IPS-18a (cell line): ENCODE results near the gene ANTXR2.
"Not testable (repeated sequence)": the region's sequence is repeated elsewhere in the genome, so short reads cannot be mapped to it uniquely, and the experiment has no call there.

ENCODE experiments used
- H3K27ac ChIP-seq: one replicate; pipeline ENCODE4 v1.5.1; 2013; ENCODE audit warnings: low read length
- H3K27me3 ChIP-seq: one replicate; pipeline ENCODE4 v1.6.1; 2013; ENCODE audit warnings: mild to moderate bottlenecking, low read length; ENCODE audit not compliant: control insufficient read depth, insufficient read depth
- H3K36me3 ChIP-seq: one replicate; pipeline ENCODE4 v1.6.1; 2013; ENCODE audit warnings: low read depth, low read length; ENCODE audit not compliant: control insufficient read depth
- H3K4me1 ChIP-seq: one replicate; pipeline ENCODE4 v1.6.1; 2013; ENCODE audit warnings: low read depth, low read length; ENCODE audit not compliant: control insufficient read depth
- H3K4me3 ChIP-seq: one replicate; pipeline ENCODE4 v1.5.1; 2013; ENCODE audit warnings: low read length
- H3K9ac ChIP-seq: one replicate; pipeline ENCODE4 v1.6.1; 2013; ENCODE audit warnings: mild to moderate bottlenecking, low read length, moderate library complexity
- H3K9me3 ChIP-seq: one replicate; pipeline ENCODE4 v1.6.1; 2013; ENCODE audit warnings: low read depth, low read length; ENCODE audit not compliant: control insufficient read depth

The ANTXR2 gene

GRCh38 chr4:79904331-79904730, 168.7 kb downstream of the ANTXR2 start:
- Histone ChIP-seq H3K9me3 (no peaks in the 10 kb centered on the region), H3K27me3 (no peaks in the 10 kb centered on the region), H3K4me1 (no peaks in the 10 kb centered on the region), H3K4me3 (no peak overlapping the region), H3K27ac (no peak overlapping the region), H3K9ac (no peak overlapping the region), H3K36me3 (no peaks in the 10 kb centered on the region)

DNA sequence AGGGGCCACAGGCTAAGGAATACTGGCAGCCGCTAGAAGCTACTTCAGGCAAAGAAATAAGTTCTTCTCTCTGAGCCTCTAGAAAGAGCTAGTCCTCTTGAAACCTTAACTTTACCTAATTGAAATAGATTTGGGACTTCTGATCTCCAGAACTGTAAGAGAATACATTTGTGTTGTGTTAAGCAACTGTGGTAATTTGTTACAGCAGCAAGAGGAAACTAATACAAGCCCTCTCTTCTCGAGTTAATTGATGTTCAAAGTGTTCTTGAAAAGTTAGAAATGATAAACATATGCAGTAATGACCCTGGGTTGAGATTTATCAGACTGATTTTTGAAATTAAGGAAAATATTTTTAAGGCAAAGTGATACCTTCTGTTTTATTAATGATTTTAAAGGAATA, 172.8 kb downstream of the ANTXR2 start:
- H3K9ac ChIP-seq = no peak overlapping the region
- no peaks in the 10 kb centered on the region for H3K4me1 ChIP-seq
- H3K27ac ChIP-seq = no peak overlapping the region
- H3K36me3 ChIP-seq = no peaks in the 10 kb centered on the region
- H3K9me3 ChIP-seq = no peaks in the 10 kb centered on the region
- no peak overlapping the region for H3K4me3 ChIP-seq
- H3K27me3 ChIP-seq = no peaks in the 10 kb centered on the region

GRCh38 chr4:79899481-79899880, 173.5 kb downstream of the ANTXR2 start:
- no peak overlapping the region for H3K27ac ChIP-seq
- no peaks in the 10 kb centered on the region for H3K9me3 ChIP-seq
- no peak overlapping the region for H3K9ac ChIP-seq
- no peaks in the 10 kb centered on the region for H3K36me3 ChIP-seq
- H3K4me3 ChIP-seq = no peak overlapping the region
- no peaks in the 10 kb centered on the region for H3K4me1 ChIP-seq
- H3K27me3 ChIP-seq = no peaks in the 10 kb centered on the region

DNA sequence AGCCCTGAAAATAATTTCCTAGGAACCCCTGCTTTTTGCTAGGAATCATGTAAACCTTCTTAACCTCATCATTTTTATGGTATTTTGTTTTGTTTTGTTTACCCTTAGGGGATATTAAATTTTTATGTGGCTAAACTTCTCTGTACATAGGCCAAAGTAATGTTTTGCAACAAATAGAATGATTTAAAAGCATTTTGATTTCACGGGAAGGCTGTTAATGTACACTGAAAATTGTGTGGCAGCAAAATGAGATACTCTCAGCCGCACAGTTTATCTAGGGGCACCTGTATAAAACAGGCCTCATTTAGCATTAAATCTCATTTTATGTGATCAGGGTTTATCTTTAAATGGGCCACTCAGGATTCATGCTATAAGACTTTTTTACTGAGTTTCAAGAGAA, 175.0 kb downstream of the ANTXR2 start:
- Histone ChIP-seq H3K27ac (no peak overlapping the region), H3K4me3 (no peak overlapping the region), H3K4me1 (peaks cover 10% of the 10 kb centered on the region), H3K36me3 (no peaks in the 10 kb centered on the region), H3K27me3 (no peaks in the 10 kb centered on the region), H3K9me3 (no peaks in the 10 kb centered on the region), H3K9ac (no peak overlapping the region)

- Histone ChIP-seq H3K27me3 (no peaks in the 10 kb centered on the region), H3K27ac (no peak overlapping the region), H3K36me3 (no peaks in the 10 kb centered on the region), H3K4me3 (no peak overlapping the region), H3K4me1 (peaks cover 10% of the 10 kb centered on the region), H3K9ac (no peak overlapping the region), H3K9me3 (no peaks in the 10 kb centered on the region)
These were observed 175.9 kb downstream of the ANTXR2 start for GRCh38 chr4:79897174-79897573.

GRCh38 chr4:79893456-79893855, 179.6 kb downstream of the ANTXR2 start:
- peaks cover 10% of the 10 kb centered on the region for H3K4me1 ChIP-seq
- H3K4me3 ChIP-seq = no peak overlapping the region
- no peaks in the 10 kb centered on the region for H3K36me3 ChIP-seq
- H3K9me3 ChIP-seq = no peaks in the 10 kb centered on the region
- H3K27ac ChIP-seq = no peak overlapping the region
- H3K9ac ChIP-seq = no peak overlapping the region
- H3K27me3 ChIP-seq = no peaks in the 10 kb centered on the region

- not testable (repeated sequence) for H3K4me3 ChIP-seq, H3K36me3 ChIP-seq, H3K9me3 ChIP-seq, H3K27me3 ChIP-seq, H3K9ac ChIP-seq, H3K27ac ChIP-seq, H3K4me1 ChIP-seq
These were observed 184.0 kb downstream of the ANTXR2 start for GRCh38 chr4:79889026-79889425.

DNA sequence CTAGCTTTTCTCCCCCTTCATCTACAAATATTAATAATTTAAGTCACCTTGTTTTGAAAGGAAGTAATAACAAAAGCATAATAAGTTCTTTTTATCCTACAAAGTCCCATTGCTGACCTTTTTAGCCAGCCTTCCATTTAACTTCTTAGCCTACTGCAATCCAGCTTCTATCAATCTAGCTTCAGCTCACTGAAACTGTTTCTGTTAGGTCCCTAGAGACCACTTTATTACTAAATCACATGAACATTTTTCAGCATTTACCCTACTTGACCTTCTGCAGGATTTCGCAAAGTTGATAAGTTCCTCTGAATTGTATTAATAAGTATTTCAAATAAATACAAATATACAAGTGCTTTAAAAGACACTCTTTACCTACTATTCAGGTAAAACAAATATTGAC, 186.5 kb downstream of the ANTXR2 start:
- Histone ChIP-seq H3K9me3 (no peaks in the 10 kb centered on the region), H3K27ac (no peak overlapping the region), H3K36me3 (no peaks in the 10 kb centered on the region), H3K9ac (no peak overlapping the region), H3K4me3 (no peak overlapping the region), H3K4me1 (no peaks in the 10 kb centered on the region), H3K27me3 (no peaks in the 10 kb centered on the region)

DNA sequence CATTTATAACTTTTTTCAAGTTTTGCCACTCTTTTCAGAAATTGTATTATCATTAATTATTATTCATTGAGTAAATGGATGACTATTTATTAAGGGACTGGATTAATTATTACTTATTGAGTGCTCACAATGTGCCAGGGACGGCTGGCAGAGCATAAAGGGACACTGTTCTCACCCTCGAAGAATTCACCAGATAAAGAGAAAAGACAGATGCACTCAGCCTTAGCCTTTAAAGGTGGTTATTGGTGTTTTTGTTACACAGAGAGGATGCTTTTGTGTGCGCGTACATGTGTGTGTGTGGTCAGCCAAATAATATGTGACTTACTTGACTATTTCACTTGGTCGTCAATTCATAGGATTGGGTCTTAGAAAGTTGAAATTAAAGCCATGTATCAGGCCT, 187.0 kb downstream of the ANTXR2 start:
- no peaks in the 10 kb centered on the region for H3K9me3 ChIP-seq
- no peak overlapping the region for H3K9ac ChIP-seq
- no peaks in the 10 kb centered on the region for H3K36me3 ChIP-seq
- no peaks in the 10 kb centered on the region for H3K4me1 ChIP-seq
- H3K4me3 ChIP-seq = no peak overlapping the region
- H3K27me3 ChIP-seq = no peaks in the 10 kb centered on the region
- no peak overlapping the region for H3K27ac ChIP-seq

DNA sequence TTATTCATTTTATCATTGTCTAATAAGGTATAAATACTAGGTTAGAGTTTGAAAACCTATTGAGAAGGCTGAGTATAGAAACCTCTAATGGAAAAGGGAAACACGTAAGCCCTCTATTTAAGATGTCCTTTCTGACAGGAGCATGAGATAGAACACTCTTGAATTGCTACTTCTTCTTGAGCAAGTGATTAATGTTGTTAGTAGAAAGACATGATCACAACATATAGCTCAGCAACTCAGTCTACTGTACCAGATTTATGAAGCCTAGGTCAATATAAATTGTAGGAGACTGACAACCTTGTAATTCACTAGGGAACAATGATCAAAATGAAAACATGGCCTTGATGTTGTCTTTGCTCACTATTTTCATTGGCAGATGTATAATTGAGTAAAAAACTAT, 189.7 kb downstream of the ANTXR2 start:
- Histone ChIP-seq H3K27me3 (no peaks in the 10 kb centered on the region), H3K4me1 (no peaks in the 10 kb centered on the region), H3K9ac (no peak overlapping the region), H3K27ac (no peak overlapping the region), H3K36me3 (no peaks in the 10 kb centered on the region), H3K4me3 (no peak overlapping the region), H3K9me3 (no peaks in the 10 kb centered on the region)

- Histone ChIP-seq H3K9me3 (no peaks in the 10 kb centered on the region), H3K27ac (no peak overlapping the region), H3K4me1 (no peaks in the 10 kb centered on the region), H3K9ac (no peak overlapping the region), H3K27me3 (no peaks in the 10 kb centered on the region), H3K36me3 (no peaks in the 10 kb centered on the region), H3K4me3 (no peak overlapping the region)
These were observed 190.2 kb downstream of the ANTXR2 start for GRCh38 chr4:79882806-79883205.

DNA sequence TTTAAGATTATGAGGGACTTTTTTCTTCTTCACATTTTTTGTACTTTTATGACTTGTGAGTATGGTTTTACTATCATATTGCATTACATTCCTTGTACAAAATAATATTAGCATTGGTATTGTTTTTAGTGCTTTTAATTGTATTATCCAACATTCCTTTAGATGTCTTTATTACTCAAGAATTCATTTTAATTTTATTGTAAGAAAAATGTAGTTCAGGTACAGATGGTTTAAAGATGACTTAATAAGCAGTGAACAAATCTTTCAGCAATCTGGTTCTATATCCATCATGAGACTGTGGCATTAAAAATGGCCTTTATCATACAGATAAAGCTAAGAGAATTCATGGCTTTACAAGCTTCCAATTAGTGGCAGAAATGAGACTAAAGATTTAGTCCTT, 191.6 kb downstream of the ANTXR2 start:
- Histone ChIP-seq H3K4me1 (no peaks in the 10 kb centered on the region), H3K9me3 (no peaks in the 10 kb centered on the region), H3K9ac (no peak overlapping the region), H3K27ac (no peak overlapping the region), H3K4me3 (no peak overlapping the region), H3K36me3 (no peaks in the 10 kb centered on the region), H3K27me3 (no peaks in the 10 kb centered on the region)
